Stomach (tissue), 4 donors: ENCODE measurements around the gene DOCK9.

Source experiments
- CTCF ChIP-seq, 7 experiments: fragments of 450-650 bp in 4 of 7; fragments of 200-600 bp in 3 of 7; sonication (generic) in 3 of 7; IDR thresholded peaks; one replicate each; pipeline ENCODE4 v1.5.1; 2016 to 2019; ENCODE audit warnings: antibody characterized with exemption in 7 of 7, control low read depth in 2 of 7, mild to moderate bottlenecking in 1 of 7
- POLR2AphosphoS5 ChIP-seq, 3 donors: sonication (generic); formaldehyde crosslinking; IDR thresholded peaks; one replicate each; pipeline ENCODE4 v1.6.1; 2016; ENCODE audit warnings: antibody characterized with exemption in 3 of 3

- TF ChIP-seq CTCF (IDR thresholded peaks at IDR 0.05), result no peak
- no peak for TF ChIP-seq POLR2AphosphoS5 (IDR thresholded peaks at IDR 0.05)
Observed at GRCh38 chr13:98888222-98888889, 89.5 kb downstream of the DOCK9 start.
